Measurements from ENCODE around the gene LRCH4. TPM values are rescaled to one million over a fixed set of nuclear protein-coding genes. Genes with fewer than 3 reads are reported as not detected.

LRCH4 gene
- total and polyA plus RNA-seq, 9 of the 15 experiments (the other 6 are each of a cell fraction or from before 2014, with no cell fraction given) = 0.06 to 63.3 (median 15.0) TPM

DNA sequence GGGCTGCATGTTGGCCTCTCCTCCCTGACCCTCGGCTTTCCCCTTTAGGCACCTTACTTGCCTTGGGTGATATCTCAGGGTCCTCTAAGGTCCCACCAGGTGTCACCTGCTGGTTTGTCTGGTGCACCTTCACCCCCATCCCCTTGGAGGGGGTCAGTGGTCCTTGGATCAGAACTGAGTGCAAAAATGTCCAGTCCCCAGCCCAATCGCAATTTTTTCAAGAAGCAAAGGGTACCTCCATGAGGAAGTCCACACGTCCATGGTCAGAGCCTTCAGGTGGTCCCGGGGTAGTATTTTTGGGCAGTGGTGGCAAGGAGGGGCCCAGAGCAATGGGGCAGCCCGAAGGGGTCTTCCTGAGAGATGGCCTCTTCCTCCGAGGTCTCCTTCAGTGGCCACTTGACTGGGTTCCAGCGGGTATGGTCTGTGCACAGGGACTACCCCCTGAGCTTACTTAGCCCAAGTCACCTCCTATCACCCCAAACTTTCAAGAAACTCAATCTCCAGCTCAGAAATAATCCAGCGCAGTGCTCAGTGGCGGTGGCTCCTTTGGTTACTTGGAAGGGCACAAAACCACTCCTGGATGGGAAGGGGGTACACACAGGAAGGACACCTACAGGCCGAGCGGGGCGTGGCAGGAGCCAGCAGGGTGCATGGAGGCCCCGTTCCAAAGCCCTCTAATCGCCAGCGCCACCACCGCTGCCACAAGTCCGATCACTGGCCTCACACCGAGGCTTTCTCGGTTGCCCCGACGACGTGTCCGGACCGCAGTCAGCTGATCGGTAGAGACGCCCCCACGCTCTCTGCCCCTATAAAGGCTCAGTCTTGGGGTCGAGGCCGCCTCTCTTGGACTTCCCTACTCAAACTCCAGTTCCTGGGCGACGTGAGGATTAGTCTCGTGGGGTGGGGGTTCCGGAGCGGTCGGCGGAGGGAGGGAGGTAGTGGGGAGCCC is 16.8 kb downstream of the LRCH4 start (continued):
- TF ChIP-seq MTA3 (IDR thresholded peaks at IDR 0.05; ENCODE audit: borderline replicate concordance) = peak; percentile 68; the same call in 1 of the 2 replicates
- TF ChIP-seq, protein P1, sequence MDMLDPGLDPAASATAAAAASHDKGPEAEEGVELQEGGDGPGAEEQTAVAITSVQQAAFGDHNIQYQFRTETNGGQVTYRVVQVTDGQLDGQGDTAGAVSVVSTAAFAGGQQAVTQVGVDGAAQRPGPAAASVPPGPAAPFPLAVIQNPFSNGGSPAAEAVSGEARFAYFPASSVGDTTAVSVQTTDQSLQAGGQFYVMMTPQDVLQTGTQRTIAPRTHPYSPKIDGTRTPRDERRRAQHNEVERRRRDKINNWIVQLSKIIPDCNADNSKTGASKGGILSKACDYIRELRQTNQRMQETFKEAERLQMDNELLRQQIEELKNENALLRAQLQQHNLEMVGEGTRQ (CRISPR knock-in tag; IDR thresholded peaks at IDR 0.05) = peak; percentile 36; the same call in 1 of the 2 replicates
- TF ChIP-seq HIVEP1 (CRISPR knock-in tag; IDR thresholded peaks at IDR 0.05) = no peak
- no peak for TF ChIP-seq ZSCAN32 (CRISPR knock-in tag; IDR thresholded peaks at IDR 0.05)
- peak; percentile 12; the same call in 1 of the 2 replicates for TF ChIP-seq RAD51 (IDR thresholded peaks at IDR 0.05; ENCODE audit: borderline replicate concordance, low read depth)
- peak; percentile 8 to 49; a peak in 2 of 4 replicates for TF ChIP-seq RAD21 (CRISPR knock-in tag; conservative IDR thresholded peaks at IDR 0.05 in 1 of 2, IDR thresholded peaks at IDR 0.05 in 1 of 2)
- 0 out of 2 replicates have a peak, but pooled peaks have one; percentile 46 for TF ChIP-seq GATAD2B (IDR thresholded peaks at IDR 0.05; ENCODE audit: borderline replicate concordance)
- peak; percentile 75; the same call in 1 of the 2 replicates for TF ChIP-seq ZBTB7A (IDR thresholded peaks at IDR 0.05; ENCODE audit: borderline replicate concordance, control insufficient read depth, low read depth, low read length)
- TF ChIP-seq POLR2A (conservative IDR thresholded peaks at IDR 0.05) = peak; percentile 42; the same call in 1 of the 2 replicates
- TF ChIP-seq RFX1 (IDR thresholded peaks at IDR 0.05) = peak; percentile 77
- TF ChIP-seq, protein P2, sequence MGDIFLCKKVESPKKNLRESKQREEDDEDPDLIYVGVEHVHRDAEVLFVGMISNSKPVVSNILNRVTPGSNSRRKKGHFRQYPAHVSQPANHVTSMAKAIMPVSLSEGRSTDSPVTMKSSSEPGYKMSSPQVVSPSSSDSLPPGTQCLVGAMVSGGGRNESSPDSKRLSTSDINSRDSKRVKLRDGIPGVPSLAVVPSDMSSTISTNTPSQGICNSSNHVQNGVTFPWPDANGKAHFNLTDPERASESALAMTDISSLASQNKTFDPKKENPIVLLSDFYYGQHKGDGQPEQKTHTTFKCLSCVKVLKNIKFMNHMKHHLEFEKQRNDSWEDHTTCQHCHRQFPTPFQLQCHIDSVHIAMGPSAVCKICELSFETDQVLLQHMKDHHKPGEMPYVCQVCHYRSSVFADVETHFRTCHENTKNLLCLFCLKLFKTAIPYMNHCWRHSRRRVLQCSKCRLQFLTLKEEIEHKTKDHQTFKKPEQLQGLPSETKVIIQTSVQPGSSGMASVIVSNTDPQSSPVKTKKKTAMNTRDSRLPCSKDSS (IDR thresholded peaks at IDR 0.05; ENCODE audit: low read depth, partially characterized antibody) = no peak
- TF ChIP-seq, protein P3, sequence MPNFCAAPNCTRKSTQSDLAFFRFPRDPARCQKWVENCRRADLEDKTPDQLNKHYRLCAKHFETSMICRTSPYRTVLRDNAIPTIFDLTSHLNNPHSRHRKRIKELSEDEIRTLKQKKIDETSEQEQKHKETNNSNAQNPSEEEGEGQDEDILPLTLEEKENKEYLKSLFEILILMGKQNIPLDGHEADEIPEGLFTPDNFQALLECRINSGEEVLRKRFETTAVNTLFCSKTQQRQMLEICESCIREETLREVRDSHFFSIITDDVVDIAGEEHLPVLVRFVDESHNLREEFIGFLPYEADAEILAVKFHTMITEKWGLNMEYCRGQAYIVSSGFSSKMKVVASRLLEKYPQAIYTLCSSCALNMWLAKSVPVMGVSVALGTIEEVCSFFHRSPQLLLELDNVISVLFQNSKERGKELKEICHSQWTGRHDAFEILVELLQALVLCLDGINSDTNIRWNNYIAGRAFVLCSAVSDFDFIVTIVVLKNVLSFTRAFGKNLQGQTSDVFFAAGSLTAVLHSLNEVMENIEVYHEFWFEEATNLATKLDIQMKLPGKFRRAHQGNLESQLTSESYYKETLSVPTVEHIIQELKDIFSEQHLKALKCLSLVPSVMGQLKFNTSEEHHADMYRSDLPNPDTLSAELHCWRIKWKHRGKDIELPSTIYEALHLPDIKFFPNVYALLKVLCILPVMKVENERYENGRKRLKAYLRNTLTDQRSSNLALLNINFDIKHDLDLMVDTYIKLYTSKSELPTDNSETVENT (CRISPR knock-in tag; IDR thresholded peaks at IDR 0.05) = no peak
- TF ChIP-seq, protein P4, sequence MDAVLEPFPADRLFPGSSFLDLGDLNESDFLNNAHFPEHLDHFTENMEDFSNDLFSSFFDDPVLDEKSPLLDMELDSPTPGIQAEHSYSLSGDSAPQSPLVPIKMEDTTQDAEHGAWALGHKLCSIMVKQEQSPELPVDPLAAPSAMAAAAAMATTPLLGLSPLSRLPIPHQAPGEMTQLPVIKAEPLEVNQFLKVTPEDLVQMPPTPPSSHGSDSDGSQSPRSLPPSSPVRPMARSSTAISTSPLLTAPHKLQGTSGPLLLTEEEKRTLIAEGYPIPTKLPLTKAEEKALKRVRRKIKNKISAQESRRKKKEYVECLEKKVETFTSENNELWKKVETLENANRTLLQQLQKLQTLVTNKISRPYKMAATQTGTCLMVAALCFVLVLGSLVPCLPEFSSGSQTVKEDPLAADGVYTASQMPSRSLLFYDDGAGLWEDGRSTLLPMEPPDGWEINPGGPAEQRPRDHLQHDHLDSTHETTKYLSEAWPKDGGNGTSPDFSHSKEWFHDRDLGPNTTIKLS (IDR thresholded peaks at IDR 0.05; ENCODE audit: borderline replicate concordance, low read depth) = peak; percentile 32; the same call in 1 of the 2 replicates
- TF ChIP-seq DACH1 (IDR thresholded peaks at IDR 0.05; ENCODE audit: partially characterized antibody) = peak; percentile 81
- TF ChIP-seq EGR1 (conservative IDR thresholded peaks at IDR 0.05) = peak; percentile 40; the same call in 1 of the 2 replicates
- TF ChIP-seq MAZ (CRISPR knock-in tag; conservative IDR thresholded peaks at IDR 0.05 in 1 of 2, IDR thresholded peaks at IDR 0.05 in 1 of 2) = peak in 1 of 2 experiments; percentile 49; a peak in 1 of 4 replicates
- peak; percentile 13; the same call in 1 of the 2 replicates for TF ChIP-seq MYC (IDR thresholded peaks at IDR 0.05; ENCODE audit: low read depth, low read length)
- no peak for TF ChIP-seq MYC (CRISPR knock-in tag; IDR thresholded peaks at IDR 0.05; ENCODE audit: borderline replicate concordance, low read depth)

Data from K562 (cell line).